Activated B cell treated with CpG ODN at 0.5 μM for 24 hours (primary cell): ENCODE measurements around the gene KBTBD12. TPM values are rescaled to one million over a fixed set of nuclear protein-coding genes. Genes with fewer than 3 reads are reported as not detected.

ENCODE experiments used
- ATAC-seq: fragments of 200-7000 bp; cut with Tn5 transposase; one replicate; pipeline ENCODE4 v1.10.0; 2021; ENCODE audit warnings: low read depth, mild to moderate bottlenecking, moderate library complexity
- CTCF ChIA-PET: fragments of 350-600 bp; sonication (Branson Sonifier 250); formaldehyde crosslinking; loops from one replicate; lab custom pipeline; 2021; ENCODE audit warnings: antibody characterized with exemption; lab: Charles Lee
- POLR2A ChIA-PET: fragments of 350-600 bp; sonication (Branson Sonifier 250); formaldehyde crosslinking; loops from one replicate; lab custom pipeline; 2021; ENCODE audit warnings: antibody characterized with exemption; lab: Charles Lee
- DNase-seq: peaks from one replicate; pipeline ENCODE4 v3.0.0; 2022
- H3K27ac Mint-ChIP-seq: one replicate; pipeline ENCODE4 v1.8.0; 2020; ENCODE audit warnings: mixed read lengths
- H3K27me3 Mint-ChIP-seq: one replicate; pipeline ENCODE4 v1.8.0; 2021; ENCODE audit warnings: mixed read lengths
- H3K36me3 Mint-ChIP-seq: one replicate; pipeline ENCODE4 v1.8.0; 2021; ENCODE audit warnings: low read depth, mixed read lengths
- H3K4me1 Mint-ChIP-seq: one replicate; pipeline ENCODE4 v1.8.0; 2021; ENCODE audit warnings: mixed read lengths
- H3K4me3 Mint-ChIP-seq: one replicate; pipeline ENCODE4 v1.8.0; 2020; ENCODE audit warnings: mild to moderate bottlenecking, mixed read lengths
- H3K9me3 Mint-ChIP-seq: one replicate; pipeline ENCODE4 v1.8.0; 2020; ENCODE audit warnings: mixed read lengths
- intact Hi-C: fragments of 100-400 bp; cut with micrococcal nuclease; formaldehyde crosslinking; loops from one replicate; pipeline ENCODE4 v1.15.1; 2024
- total RNA-seq: library from RNA; stranded (reverse); gene quantifications from 2 replicates; pipeline ENCODE4 v1.2.3, GENCODE V29; 2022
- TF ChIP-seq, protein P1 (sequence below): fragments of 200-600 bp; IDR thresholded peaks from one replicate; pipeline ENCODE4 v1.8.0; 2022; ENCODE audit warnings: antibody characterized with exemption, mild to moderate bottlenecking

KBTBD12 gene
- total RNA-seq, 1 donor from 2014 or later: 0.16 TPM

DNA sequence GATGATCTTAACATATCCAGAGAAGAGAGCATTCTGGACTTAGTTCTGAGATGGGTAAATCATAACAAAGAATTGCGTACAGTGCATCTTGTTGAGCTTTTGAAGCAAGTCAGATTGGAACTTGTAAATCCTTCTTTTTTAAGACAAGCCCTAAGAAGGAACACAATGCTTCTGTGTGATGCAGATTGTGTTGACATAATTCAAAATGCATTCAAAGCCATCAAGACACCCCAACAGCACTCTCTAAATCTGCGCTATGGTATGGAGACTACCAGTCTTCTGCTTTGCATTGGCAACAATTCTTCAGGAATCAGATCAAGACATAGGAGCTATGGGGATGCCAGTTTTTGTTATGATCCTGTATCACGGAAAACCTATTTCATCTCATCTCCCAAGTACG is 8.6 kb downstream of the KBTBD12 start:
- Mint-ChIP-seq H3K36me3 (no peaks in the 10 kb centered on the region), H3K4me1 (peaks cover 10% of the 10 kb centered on the region), H3K9me3 (no peaks in the 10 kb centered on the region), H3K27ac (no peak overlapping the region), H3K4me3 (no peak overlapping the region), H3K27me3 (peaks cover 3% of the 10 kb centered on the region)
- POLR2A ChIA-PET: no interaction called here
- CTCF ChIA-PET: no interaction called here
- TF ChIP-seq, protein P1, sequence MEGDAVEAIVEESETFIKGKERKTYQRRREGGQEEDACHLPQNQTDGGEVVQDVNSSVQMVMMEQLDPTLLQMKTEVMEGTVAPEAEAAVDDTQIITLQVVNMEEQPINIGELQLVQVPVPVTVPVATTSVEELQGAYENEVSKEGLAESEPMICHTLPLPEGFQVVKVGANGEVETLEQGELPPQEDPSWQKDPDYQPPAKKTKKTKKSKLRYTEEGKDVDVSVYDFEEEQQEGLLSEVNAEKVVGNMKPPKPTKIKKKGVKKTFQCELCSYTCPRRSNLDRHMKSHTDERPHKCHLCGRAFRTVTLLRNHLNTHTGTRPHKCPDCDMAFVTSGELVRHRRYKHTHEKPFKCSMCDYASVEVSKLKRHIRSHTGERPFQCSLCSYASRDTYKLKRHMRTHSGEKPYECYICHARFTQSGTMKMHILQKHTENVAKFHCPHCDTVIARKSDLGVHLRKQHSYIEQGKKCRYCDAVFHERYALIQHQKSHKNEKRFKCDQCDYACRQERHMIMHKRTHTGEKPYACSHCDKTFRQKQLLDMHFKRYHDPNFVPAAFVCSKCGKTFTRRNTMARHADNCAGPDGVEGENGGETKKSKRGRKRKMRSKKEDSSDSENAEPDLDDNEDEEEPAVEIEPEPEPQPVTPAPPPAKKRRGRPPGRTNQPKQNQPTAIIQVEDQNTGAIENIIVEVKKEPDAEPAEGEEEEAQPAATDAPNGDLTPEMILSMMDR: no peak
- intact Hi-C loops: no loop called here
- DNase-seq (no peak), ATAC-seq (no peak)

DNA sequence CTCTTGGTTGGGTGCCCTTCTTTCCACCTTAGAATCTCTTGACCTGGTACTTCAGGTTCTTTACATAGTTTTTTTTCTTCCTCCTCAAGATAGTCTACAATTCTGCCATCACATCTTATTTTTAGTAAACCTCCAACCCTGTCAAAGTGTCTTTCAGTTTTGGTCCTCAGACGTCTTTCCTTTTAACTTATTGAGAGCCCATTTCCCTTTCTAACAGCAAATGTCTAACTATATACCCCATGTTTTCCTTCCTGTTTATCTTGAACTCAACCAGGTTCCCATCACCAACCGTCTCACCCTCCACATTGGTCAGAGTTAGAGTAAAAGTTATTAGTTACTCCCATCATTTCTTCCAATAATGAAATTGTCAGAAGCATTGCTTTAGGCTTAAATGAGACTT is 10.4 kb downstream of the KBTBD12 start:
- ATAC-seq: no peak
- Mint-ChIP-seq H3K27me3 (peaks cover 3% of the 10 kb centered on the region), H3K4me3 (no peak overlapping the region), H3K36me3 (no peaks in the 10 kb centered on the region), H3K27ac (no peak overlapping the region), H3K9me3 (no peaks in the 10 kb centered on the region), H3K4me1 (peaks cover 10% of the 10 kb centered on the region)
- intact Hi-C loops: no loop called here
- TF ChIP-seq, protein P1: no peak
- no peak for DNase-seq
- POLR2A ChIA-PET: no interaction called here
- CTCF ChIA-PET: no interaction called here

DNA sequence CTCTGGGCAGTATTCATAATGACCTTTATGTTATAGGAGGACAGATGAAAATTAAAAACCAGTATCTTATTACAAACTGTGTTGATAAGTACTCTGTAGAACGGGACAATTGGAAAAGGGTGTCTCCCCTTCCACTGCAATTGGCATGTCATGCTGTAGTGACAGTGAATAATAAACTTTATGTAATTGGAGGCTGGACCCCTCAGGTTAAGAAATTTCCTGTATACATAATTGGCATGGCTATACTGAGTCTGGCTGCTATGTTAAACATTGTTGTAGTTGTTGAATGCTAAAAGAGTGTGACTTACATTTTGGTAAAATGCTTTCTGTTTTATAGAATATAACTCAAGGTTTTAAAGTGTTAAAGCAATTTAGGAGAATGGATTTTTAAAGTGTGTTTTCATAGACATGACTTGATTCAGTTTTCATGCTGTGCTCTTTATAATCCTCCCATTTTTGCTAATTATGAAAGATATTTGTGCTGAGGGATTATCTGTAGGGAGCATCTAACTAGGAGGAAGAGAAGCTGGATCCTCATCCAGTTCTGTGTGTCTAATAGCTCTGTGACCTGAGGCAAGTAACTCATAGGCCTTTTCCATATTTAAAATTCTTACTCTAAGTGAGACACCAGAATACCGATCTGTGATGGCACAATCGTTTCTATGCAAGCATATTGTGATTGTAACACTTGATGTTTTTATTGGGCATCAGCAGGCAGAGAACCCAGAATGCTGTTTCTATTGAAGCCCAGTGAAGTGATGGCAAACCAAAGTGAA is 13.0 kb downstream of the KBTBD12 start:
- H3K27ac Mint-ChIP-seq: no peak overlapping the region
- H3K4me1 Mint-ChIP-seq: peaks cover 10% of the 10 kb centered on the region
- no peak overlapping the region for H3K4me3 Mint-ChIP-seq
- peaks cover 6% of the 10 kb centered on the region for H3K27me3 Mint-ChIP-seq
- intact Hi-C loops: no loop called here
- ATAC-seq (no peak), DNase-seq (no peak)
- TF ChIP-seq, protein P1: no peak
- CTCF ChIA-PET: no interaction called here
- H3K9me3 Mint-ChIP-seq: no peaks in the 10 kb centered on the region
- H3K36me3 Mint-ChIP-seq: no peaks in the 10 kb centered on the region
- POLR2A ChIA-PET: no interaction called here

DNA sequence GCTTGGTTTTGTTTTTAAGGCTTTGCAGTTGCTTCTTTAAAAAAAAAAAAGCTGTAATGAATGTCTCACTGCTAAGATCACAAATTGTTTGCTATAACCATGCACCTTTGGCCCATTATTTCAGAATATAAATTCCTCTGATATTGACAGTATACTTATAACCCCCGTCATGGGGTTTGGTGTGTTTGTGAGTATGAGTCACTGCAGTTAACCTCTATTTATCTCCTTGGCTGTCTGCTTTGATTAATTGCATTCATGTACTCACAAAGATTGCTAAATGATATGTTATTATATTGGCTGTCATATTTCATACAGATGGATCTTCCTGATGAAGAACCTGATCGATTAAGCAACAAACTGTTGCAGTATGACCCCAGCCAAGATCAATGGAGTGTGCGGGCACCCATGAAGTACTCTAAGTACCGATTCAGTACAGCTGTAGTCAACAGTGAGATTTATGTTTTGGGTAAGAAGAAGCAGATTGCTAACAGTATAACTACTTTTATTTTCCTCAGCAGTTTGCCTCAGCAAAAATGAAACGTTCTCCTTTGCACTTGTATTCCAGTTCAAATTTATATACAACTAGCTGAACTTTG is 14.9 kb downstream of the KBTBD12 start:
- CTCF ChIA-PET: no interaction called here
- Mint-ChIP-seq H3K9me3 (no peaks in the 10 kb centered on the region), H3K4me1 (peaks cover 9% of the 10 kb centered on the region), H3K36me3 (no peaks in the 10 kb centered on the region), H3K27me3 (peaks cover 15% of the 10 kb centered on the region), H3K27ac (no peak overlapping the region), H3K4me3 (no peak overlapping the region)
- TF ChIP-seq, protein P1: no peak
- ATAC-seq (no peak), DNase-seq (no peak)
- intact Hi-C loops: no loop called here
- POLR2A ChIA-PET: no interaction called here

DNA sequence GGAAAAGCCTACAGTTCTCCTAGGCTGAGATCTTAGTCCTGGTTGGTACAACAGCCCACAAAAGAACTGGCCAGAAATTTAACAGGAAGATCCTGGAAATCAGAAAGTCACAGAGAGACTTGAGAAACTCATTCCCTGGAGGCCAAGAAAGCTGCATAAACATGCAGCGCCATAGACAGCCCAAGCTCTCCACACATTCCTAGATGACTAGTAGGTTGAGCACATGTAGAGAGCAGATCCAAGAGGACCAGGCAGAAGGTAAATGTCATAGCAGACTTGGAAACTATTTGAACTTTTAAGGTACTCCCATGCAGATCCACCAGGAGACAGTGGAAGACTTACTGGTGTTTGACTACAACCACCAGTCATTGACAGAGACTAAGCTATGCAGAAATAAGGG is 18.4 kb downstream of the KBTBD12 start:
- ChIA-PET POLR2A (no interaction called here), CTCF (no interaction called here)
- Mint-ChIP-seq H3K27ac (no peak overlapping the region), H3K27me3 (peaks cover 20% of the 10 kb centered on the region), H3K36me3 (no peaks in the 10 kb centered on the region), H3K4me1 (no peaks in the 10 kb centered on the region), H3K4me3 (no peak overlapping the region), H3K9me3 (peaks cover 3% of the 10 kb centered on the region)
- intact Hi-C loops: no loop called here
- DNase-seq (no peak), ATAC-seq (no peak)
- TF ChIP-seq, protein P1: no peak
